Measurements from ENCODE around the gene KDM4B.
"Not testable (repeated sequence)": the region's sequence is repeated elsewhere in the genome, so short reads cannot be mapped to it uniquely, and the experiment has no call there.

- TF ChIP-seq, protein P1, sequence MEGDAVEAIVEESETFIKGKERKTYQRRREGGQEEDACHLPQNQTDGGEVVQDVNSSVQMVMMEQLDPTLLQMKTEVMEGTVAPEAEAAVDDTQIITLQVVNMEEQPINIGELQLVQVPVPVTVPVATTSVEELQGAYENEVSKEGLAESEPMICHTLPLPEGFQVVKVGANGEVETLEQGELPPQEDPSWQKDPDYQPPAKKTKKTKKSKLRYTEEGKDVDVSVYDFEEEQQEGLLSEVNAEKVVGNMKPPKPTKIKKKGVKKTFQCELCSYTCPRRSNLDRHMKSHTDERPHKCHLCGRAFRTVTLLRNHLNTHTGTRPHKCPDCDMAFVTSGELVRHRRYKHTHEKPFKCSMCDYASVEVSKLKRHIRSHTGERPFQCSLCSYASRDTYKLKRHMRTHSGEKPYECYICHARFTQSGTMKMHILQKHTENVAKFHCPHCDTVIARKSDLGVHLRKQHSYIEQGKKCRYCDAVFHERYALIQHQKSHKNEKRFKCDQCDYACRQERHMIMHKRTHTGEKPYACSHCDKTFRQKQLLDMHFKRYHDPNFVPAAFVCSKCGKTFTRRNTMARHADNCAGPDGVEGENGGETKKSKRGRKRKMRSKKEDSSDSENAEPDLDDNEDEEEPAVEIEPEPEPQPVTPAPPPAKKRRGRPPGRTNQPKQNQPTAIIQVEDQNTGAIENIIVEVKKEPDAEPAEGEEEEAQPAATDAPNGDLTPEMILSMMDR (IDR thresholded peaks at IDR 0.05): not testable (repeated sequence)
- TF ChIP-seq POLR2A (IDR thresholded peaks at IDR 0.05): not testable (repeated sequence)
Measured at GRCh38 chr19:5158549-5159134, 189.7 kb downstream of the KDM4B start.

Data from uterus (tissue), 2 donors.